GM19397 (cell line): ENCODE results near the gene TMEM18.

Source experiments
- ATAC-seq: cut with Tn5 transposase; IDR thresholded peaks from one replicate; pipeline ENCODE4 v1.9.1; 2021; ENCODE audit warnings: mild to moderate bottlenecking, moderate library complexity; ENCODE audit not compliant: unreplicated experiment

TMEM18 gene

DNA sequence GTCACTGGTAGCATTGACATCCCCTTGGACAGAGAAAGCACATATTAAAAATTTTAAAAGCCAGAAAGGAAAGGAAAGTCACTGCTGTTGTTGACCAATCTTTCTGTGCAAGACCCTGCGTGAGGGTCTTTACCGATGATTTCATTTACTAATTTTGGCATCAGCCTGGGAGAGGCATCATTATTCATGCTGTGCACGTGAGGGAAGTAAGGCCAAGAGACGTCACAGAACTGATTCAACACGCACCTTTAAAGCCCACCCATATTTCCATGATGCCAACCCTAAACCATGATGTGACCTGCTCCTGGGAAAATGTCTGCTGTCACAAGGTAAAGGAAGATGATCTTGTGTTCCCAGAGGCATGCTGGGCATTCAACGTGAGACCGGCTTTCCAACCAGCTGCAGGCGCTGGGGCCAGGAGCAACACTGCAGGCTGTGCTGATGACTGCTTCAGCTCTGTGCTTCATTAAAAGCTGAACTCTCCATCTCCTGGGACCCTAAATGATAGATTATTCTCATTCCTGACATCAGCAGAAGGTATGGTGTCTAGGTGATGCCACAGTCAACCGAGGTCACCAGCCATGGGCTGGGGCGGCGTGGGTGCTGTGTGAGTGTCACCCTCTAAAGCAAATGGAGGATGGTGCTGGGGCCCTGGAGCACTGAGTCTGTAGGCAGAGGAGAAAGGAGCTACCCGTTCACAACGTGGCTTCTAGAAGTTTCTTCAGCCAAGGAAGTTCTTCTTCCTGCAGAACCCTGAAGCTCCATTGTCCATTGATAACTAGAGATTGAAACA is 53.9 kb downstream of the TMEM18 start:
- ATAC-seq = no peak

DNA sequence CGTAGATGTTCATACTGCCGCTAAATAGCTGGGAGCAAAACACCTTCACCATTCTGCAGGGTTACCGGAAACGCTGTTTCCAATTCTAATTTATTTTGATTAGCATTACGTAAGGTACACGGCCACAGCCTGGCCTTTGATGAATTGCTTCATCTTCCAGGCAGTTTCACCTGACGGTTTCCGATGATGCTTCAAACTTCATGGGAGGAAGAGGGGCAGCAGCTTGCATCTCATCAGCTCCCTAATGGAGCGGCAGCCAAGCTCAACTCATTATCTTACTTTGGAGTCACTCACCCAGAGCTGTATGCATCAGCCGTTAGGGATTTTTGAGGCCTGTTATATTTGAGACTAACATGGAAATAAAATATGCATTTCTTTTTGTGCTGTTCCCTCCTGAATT is 54.8 kb downstream of the TMEM18 start:
- no peak for ATAC-seq

GRCh38 chr2:621303-622099 is 55.7 kb downstream of the TMEM18 start:
- no peak for ATAC-seq

- ATAC-seq = no peak
These were observed 56.5 kb downstream of the TMEM18 start for GRCh38 chr2:620471-621302.

- ATAC-seq = no peak
These were observed 57.2 kb downstream of the TMEM18 start for GRCh38 chr2:620004-620403.

GRCh38 chr2:618422-618990 is 58.7 kb downstream of the TMEM18 start:
- ATAC-seq = no peak

DNA sequence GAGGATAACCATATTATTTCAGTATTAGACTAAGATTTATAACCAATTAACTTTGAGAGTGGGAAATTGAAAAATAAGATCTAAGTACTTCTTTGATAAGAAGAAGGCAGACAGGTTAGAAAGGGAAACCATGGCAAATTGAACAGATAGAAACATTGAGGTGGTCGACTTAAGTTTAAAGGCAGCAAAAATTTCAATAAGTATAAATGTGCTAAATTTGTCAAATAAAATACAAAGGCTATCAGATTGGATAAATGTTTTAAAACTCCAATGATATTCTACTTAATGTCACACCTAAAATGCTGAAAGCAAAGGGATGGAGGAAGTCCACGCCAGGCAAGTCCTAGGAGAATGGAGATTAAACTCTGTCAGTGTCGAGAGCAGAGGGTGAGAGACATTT is 59.2 kb downstream of the TMEM18 start:
- no peak for ATAC-seq
